Measurements from ENCODE around the gene FREM3. TPM values are rescaled to one million over a fixed set of nuclear protein-coding genes. Genes with fewer than 3 reads are reported as not detected.
"Not testable (repeated sequence)": the region's sequence is repeated elsewhere in the genome, so short reads cannot be mapped to it uniquely, and the experiment has no call there.

FREM3 gene
- total RNA-seq, 3 donors from 2014 or later: 0.15 TPM; not detected in 2

GRCh38 chr4:143728166-143728565, 27.7 kb upstream of the FREM3 start:
- Histone ChIP-seq H3K36me3 (no peaks in the 10 kb centered on the region), H3K4me1 (no peaks in the 10 kb centered on the region), H3K27me3 (no peaks in the 10 kb centered on the region), H3K4me3 (no peak overlapping the region), H3K27ac (no peak overlapping the region), H3K9me3 (no peaks in the 10 kb centered on the region)
- TF ChIP-seq POLR2A (IDR thresholded peaks at IDR 0.05) (no peak), POLR2AphosphoS5 (IDR thresholded peaks at IDR 0.05) (no peak)
- TF ChIP-seq, protein P1, sequence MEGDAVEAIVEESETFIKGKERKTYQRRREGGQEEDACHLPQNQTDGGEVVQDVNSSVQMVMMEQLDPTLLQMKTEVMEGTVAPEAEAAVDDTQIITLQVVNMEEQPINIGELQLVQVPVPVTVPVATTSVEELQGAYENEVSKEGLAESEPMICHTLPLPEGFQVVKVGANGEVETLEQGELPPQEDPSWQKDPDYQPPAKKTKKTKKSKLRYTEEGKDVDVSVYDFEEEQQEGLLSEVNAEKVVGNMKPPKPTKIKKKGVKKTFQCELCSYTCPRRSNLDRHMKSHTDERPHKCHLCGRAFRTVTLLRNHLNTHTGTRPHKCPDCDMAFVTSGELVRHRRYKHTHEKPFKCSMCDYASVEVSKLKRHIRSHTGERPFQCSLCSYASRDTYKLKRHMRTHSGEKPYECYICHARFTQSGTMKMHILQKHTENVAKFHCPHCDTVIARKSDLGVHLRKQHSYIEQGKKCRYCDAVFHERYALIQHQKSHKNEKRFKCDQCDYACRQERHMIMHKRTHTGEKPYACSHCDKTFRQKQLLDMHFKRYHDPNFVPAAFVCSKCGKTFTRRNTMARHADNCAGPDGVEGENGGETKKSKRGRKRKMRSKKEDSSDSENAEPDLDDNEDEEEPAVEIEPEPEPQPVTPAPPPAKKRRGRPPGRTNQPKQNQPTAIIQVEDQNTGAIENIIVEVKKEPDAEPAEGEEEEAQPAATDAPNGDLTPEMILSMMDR (IDR thresholded peaks at IDR 0.05): no peak
- no peak for DNase-seq (ENCODE audit: low spot score in 2 of 2)
- intact Hi-C loops (cut with DNase I; ENCODE audit: low total_unique reads): no loop called here

DNA sequence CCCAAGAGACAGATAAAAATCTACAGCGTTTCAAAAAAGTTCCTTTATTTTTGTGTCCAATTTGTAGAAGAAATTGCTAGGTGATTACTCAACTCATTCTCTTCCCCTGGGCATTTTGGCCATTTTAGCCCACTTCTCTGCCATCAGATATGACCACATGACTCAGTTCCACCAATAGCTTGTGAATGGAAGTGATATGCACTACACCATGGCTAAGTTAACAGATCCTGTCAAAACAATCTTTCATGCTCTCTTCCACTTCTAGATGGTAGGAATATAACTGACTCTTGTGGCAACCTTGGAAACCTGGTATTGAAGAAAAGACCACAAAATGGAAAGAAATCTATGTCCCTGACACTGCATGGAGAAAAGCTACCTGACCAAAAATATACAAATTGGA, 26.2 kb upstream of the FREM3 start:
- no peaks in the 10 kb centered on the region for H3K36me3 ChIP-seq
- no peaks in the 10 kb centered on the region for H3K9me3 ChIP-seq
- no peak for DNase-seq (ENCODE audit: low spot score in 2 of 2)
- no peak overlapping the region for H3K4me3 ChIP-seq
- TF ChIP-seq POLR2AphosphoS5 (IDR thresholded peaks at IDR 0.05) (no peak), POLR2A (IDR thresholded peaks at IDR 0.05) (no peak)
- TF ChIP-seq, protein P1 (IDR thresholded peaks at IDR 0.05): no peak
- H3K27ac ChIP-seq: no peak overlapping the region
- H3K27me3 ChIP-seq: no peaks in the 10 kb centered on the region
- intact Hi-C loops (cut with DNase I; ENCODE audit: low total_unique reads): no loop called here
- H3K4me1 ChIP-seq: no peaks in the 10 kb centered on the region

DNA sequence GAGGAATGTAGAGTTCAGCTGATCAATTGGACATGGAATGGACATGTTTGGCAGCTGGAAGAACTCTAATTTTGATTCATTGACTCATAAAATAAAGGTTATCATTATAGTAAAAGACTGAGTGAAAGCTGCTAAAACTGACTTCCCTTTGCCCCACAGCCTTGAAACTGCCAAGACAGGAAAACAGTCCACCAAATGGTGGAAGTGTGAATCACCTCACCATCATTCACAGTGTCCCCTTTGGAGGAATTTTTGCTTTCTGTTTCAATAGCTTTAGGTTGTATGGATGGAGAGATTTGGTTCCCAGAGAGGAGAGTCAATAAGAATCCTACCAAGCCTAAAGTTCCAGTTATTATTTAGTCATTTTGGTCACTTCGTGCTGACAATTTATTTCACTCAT, 20.8 kb upstream of the FREM3 start:
- no peaks in the 10 kb centered on the region for H3K9me3 ChIP-seq
- no peak overlapping the region for H3K4me3 ChIP-seq
- H3K27ac ChIP-seq: no peak overlapping the region
- intact Hi-C loops (cut with DNase I; ENCODE audit: low total_unique reads): no loop called here
- TF ChIP-seq, protein P1 (IDR thresholded peaks at IDR 0.05): no peak
- TF ChIP-seq POLR2AphosphoS5 (IDR thresholded peaks at IDR 0.05): no peak
- TF ChIP-seq POLR2A (IDR thresholded peaks at IDR 0.05): no peak
- no peaks in the 10 kb centered on the region for H3K4me1 ChIP-seq
- H3K36me3 ChIP-seq: no peaks in the 10 kb centered on the region
- H3K27me3 ChIP-seq: no peaks in the 10 kb centered on the region
- no peak for DNase-seq (ENCODE audit: low spot score in 2 of 2)

- H3K27me3 ChIP-seq; H3K4me1 ChIP-seq; H3K9me3 ChIP-seq; H3K36me3 ChIP-seq; H3K27ac ChIP-seq; H3K4me3 ChIP-seq; intact Hi-C loops (cut with DNase I; ENCODE audit: low total_unique reads); DNase-seq (ENCODE audit: low spot score in 2 of 2): not testable (repeated sequence)
These were observed 18.3 kb upstream of the FREM3 start for GRCh38 chr4:143718748-143719147.

DNA sequence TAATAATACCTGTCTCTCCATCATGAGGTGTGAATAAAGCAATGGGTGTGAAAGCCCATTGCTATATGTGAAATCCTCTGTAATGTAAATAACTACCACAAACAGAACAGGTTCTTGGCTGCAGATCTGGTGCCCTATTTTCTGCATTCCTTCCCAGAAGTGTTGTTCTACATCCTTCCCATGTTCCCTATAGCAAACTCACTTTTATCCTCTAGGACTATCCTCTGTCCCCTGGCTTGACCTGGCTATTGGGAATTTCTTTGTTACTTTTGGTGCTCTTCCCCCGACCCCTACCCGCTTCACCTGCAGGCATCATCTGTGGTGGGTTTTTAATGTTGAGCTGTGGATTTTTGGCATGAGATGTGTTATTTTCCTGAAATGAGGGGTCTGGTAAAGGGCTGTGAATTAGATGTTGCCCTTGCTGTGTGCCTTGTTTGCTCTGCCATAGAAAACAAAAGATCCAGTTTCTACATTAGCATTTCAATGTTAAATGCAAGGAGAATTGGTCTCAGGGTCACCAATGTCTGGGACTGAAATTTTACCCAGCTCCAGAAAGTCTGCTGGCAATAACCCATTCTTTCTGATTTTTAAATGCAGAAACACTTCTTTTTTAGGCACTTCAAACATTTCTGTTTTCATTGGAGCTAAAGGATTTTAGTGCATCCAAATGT, 13.6 kb upstream of the FREM3 start:
- no peak for DNase-seq (ENCODE audit: low spot score in 2 of 2)
- Histone ChIP-seq H3K27ac (no peak overlapping the region), H3K4me3 (no peak overlapping the region), H3K27me3 (no peaks in the 10 kb centered on the region), H3K4me1 (no peaks in the 10 kb centered on the region), H3K36me3 (no peaks in the 10 kb centered on the region), H3K9me3 (no peaks in the 10 kb centered on the region)
- TF ChIP-seq, protein P1 (IDR thresholded peaks at IDR 0.05): no peak
- TF ChIP-seq POLR2A (IDR thresholded peaks at IDR 0.05) (no peak), POLR2AphosphoS5 (IDR thresholded peaks at IDR 0.05) (no peak)
- intact Hi-C loops (cut with DNase I; ENCODE audit: low total_unique reads): no loop called here

DNA sequence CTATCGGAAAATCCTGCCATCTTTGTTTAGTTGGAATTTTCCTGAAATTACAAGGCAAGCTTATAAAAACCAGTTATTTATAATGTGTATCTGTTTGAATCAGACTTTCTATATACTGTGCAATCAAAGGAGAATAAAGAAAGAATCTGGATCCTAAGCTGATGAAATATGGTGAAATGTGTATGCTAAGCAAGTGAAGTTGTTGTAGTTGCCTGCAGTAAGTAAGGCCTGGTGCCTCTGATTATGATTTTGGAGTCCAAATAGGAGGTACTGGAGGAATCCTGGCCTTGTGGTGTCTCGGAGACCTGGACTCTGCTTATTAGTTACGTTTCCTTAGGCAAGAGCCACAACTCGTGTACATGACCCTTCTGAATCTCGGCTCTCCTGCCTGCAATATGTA, 13.1 kb upstream of the FREM3 start:
- Histone ChIP-seq H3K27me3 (no peaks in the 10 kb centered on the region), H3K9me3 (no peaks in the 10 kb centered on the region), H3K4me1 (no peaks in the 10 kb centered on the region), H3K4me3 (no peak overlapping the region), H3K27ac (no peak overlapping the region), H3K36me3 (no peaks in the 10 kb centered on the region)
- TF ChIP-seq POLR2AphosphoS5 (IDR thresholded peaks at IDR 0.05) (no peak), POLR2A (IDR thresholded peaks at IDR 0.05) (no peak)
- TF ChIP-seq, protein P1 (IDR thresholded peaks at IDR 0.05): no peak
- no peak for DNase-seq (ENCODE audit: low spot score in 2 of 2)
- intact Hi-C loops (cut with DNase I; ENCODE audit: low total_unique reads): no loop called here
